ENCODE results near the gene SSR1. TPM values are rescaled to one million over a fixed set of nuclear protein-coding genes. Genes with fewer than 3 reads are reported as not detected.
A peak's percentile ranks its signal among the peaks of the same experiment; 100 is the strongest.

Gene SSR1
- total and polyA plus RNA-seq, 2 of the 13 experiments (the other 11 are each of a cell fraction or from before 2014, with no cell fraction given), result 203 to 243 TPM

DNA sequence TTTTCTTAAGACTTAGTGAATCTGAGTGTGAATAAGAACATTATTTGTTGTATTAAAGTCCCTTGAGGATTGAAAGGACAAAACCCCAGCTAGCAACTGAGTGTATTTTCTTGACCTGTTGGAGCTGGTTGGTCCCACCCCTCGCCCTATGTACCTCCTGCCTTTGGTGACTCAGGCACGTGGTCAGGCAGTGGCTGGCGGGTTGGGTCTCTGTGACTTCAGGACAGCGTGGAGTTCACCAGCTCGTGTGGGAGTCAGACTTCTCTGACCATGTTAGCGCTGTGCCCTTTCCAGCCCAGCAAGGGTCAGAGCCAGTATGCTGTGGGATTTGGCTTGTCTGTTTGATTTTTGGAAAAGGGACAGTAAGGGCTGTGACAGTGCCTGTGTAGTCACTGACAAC is 93.7 kb downstream of the SSR1 start (continued):
- TF ChIP-seq, protein P1, sequence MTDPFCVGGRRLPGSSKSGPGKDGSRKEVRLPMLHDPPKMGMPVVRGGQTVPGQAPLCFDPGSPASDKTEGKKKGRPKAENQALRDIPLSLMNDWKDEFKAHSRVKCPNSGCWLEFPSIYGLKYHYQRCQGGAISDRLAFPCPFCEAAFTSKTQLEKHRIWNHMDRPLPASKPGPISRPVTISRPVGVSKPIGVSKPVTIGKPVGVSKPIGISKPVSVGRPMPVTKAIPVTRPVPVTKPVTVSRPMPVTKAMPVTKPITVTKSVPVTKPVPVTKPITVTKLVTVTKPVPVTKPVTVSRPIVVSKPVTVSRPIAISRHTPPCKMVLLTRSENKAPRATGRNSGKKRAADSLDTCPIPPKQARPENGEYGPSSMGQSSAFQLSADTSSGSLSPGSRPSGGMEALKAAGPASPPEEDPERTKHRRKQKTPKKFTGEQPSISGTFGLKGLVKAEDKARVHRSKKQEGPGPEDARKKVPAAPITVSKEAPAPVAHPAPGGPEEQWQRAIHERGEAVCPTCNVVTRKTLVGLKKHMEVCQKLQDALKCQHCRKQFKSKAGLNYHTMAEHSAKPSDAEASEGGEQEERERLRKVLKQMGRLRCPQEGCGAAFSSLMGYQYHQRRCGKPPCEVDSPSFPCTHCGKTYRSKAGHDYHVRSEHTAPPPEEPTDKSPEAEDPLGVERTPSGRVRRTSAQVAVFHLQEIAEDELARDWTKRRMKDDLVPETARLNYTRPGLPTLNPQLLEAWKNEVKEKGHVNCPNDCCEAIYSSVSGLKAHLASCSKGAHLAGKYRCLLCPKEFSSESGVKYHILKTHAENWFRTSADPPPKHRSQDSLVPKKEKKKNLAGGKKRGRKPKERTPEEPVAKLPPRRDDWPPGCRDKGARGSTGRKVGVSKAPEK (CRISPR knock-in tag; IDR thresholded peaks at IDR 0.05; ENCODE audit: borderline replicate concordance), result no peak
- 0 out of 4 replicates have a peak, but pooled peaks of 1 of the 2 experiments have one; percentile 20 for TF ChIP-seq NR2F1 (CRISPR knock-in tag; IDR thresholded peaks at IDR 0.05)
- peak; percentile 62 for TF ChIP-seq KDM5B (CRISPR knock-in tag; IDR thresholded peaks at IDR 0.05; ENCODE audit: borderline replicate concordance)
- TF ChIP-seq, protein P2, sequence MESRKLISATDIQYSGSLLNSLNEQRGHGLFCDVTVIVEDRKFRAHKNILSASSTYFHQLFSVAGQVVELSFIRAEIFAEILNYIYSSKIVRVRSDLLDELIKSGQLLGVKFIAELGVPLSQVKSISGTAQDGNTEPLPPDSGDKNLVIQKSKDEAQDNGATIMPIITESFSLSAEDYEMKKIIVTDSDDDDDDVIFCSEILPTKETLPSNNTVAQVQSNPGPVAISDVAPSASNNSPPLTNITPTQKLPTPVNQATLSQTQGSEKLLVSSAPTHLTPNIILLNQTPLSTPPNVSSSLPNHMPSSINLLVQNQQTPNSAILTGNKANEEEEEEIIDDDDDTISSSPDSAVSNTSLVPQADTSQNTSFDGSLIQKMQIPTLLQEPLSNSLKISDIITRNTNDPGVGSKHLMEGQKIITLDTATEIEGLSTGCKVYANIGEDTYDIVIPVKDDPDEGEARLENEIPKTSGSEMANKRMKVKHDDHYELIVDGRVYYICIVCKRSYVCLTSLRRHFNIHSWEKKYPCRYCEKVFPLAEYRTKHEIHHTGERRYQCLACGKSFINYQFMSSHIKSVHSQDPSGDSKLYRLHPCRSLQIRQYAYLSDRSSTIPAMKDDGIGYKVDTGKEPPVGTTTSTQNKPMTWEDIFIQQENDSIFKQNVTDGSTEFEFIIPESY (CRISPR knock-in tag; IDR thresholded peaks at IDR 0.05), result peak; percentile 100
- TF ChIP-seq ZNF441 (CRISPR knock-in tag; IDR thresholded peaks at IDR 0.05; ENCODE audit: borderline replicate concordance), result peak; percentile 24; the same call in 1 of the 2 replicates
- TF ChIP-seq HOXA3 (CRISPR knock-in tag; IDR thresholded peaks at IDR 0.05), result peak; percentile 57; the same call in 1 of the 2 replicates
- no peak for TF ChIP-seq ZNF3 (CRISPR knock-in tag; IDR thresholded peaks at IDR 0.05)
- TF ChIP-seq ZNF768 (CRISPR knock-in tag; IDR thresholded peaks at IDR 0.05), result peak; percentile 25; the same call in 1 of the 2 replicates
- 0 out of 2 replicates have a peak, but pooled peaks have one; percentile 42 for TF ChIP-seq ZNF367 (CRISPR knock-in tag; IDR thresholded peaks at IDR 0.05; ENCODE audit: borderline replicate concordance)
- TF ChIP-seq ARNTL (CRISPR knock-in tag; IDR thresholded peaks at IDR 0.05), result 0 out of 2 replicates have a peak, but pooled peaks have one; percentile 21
- TF ChIP-seq SP140L (CRISPR knock-in tag; IDR thresholded peaks at IDR 0.05; ENCODE audit: borderline replicate concordance), result no peak
- TF ChIP-seq NFKB2 (CRISPR knock-in tag; IDR thresholded peaks at IDR 0.05; ENCODE audit: borderline replicate concordance), result peak; percentile 70; the same call in 1 of the 2 replicates
- TF ChIP-seq ESRRA (CRISPR knock-in tag; IDR thresholded peaks at IDR 0.05; ENCODE audit: low read depth), result 0 out of 2 replicates have a peak, but pooled peaks have one; percentile 37
- peak; percentile 34; the same call in 1 of the 2 replicates for TF ChIP-seq ZBTB20 (CRISPR knock-in tag; IDR thresholded peaks at IDR 0.05; ENCODE audit: borderline replicate concordance, low read depth)
- peak; percentile 24; the same call in 1 of the 2 replicates for TF ChIP-seq RXRA (CRISPR knock-in tag; IDR thresholded peaks at IDR 0.05)
- TF ChIP-seq POGZ (CRISPR knock-in tag; IDR thresholded peaks at IDR 0.05), result peak; percentile 80
- peak; percentile 42; the same call in 1 of the 2 replicates for TF ChIP-seq MED1 (CRISPR knock-in tag; IDR thresholded peaks at IDR 0.05)
- peak; percentile 44; the same call in 1 of the 2 replicates for TF ChIP-seq ZFP62 (CRISPR knock-in tag; IDR thresholded peaks at IDR 0.05)
- TF ChIP-seq FOSL2 (CRISPR knock-in tag; IDR thresholded peaks at IDR 0.05), result peak; percentile 37; the same call in 1 of the 2 replicates
- TF ChIP-seq ZBTB38 (CRISPR knock-in tag; IDR thresholded peaks at IDR 0.05), result peak; percentile 99
- TF ChIP-seq, protein P3, sequence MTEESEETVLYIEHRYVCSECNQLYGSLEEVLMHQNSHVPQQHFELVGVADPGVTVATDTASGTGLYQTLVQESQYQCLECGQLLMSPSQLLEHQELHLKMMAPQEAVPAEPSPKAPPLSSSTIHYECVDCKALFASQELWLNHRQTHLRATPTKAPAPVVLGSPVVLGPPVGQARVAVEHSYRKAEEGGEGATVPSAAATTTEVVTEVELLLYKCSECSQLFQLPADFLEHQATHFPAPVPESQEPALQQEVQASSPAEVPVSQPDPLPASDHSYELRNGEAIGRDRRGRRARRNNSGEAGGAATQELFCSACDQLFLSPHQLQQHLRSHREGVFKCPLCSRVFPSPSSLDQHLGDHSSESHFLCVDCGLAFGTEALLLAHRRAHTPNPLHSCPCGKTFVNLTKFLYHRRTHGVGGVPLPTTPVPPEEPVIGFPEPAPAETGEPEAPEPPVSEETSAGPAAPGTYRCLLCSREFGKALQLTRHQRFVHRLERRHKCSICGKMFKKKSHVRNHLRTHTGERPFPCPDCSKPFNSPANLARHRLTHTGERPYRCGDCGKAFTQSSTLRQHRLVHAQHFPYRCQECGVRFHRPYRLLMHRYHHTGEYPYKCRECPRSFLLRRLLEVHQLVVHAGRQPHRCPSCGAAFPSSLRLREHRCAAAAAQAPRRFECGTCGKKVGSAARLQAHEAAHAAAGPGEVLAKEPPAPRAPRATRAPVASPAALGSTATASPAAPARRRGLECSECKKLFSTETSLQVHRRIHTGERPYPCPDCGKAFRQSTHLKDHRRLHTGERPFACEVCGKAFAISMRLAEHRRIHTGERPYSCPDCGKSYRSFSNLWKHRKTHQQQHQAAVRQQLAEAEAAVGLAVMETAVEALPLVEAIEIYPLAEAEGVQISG (CRISPR knock-in tag; IDR thresholded peaks at IDR 0.05), result peak; percentile 30; the same call in 1 of the 2 replicates
- peak; percentile 42; the same call in 1 of the 2 replicates for TF ChIP-seq ERF (CRISPR knock-in tag; IDR thresholded peaks at IDR 0.05)
- TF ChIP-seq, protein P4, sequence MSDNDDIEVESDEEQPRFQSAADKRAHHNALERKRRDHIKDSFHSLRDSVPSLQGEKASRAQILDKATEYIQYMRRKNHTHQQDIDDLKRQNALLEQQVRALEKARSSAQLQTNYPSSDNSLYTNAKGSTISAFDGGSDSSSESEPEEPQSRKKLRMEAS (IDR thresholded peaks at IDR 0.05), result peak; percentile 71
- TF ChIP-seq ZNF567 (CRISPR knock-in tag; IDR thresholded peaks at IDR 0.05; ENCODE audit: borderline replicate concordance), result no peak
